ENCODE measurements around the gene DEPDC5.

The DEPDC5 gene

DNA sequence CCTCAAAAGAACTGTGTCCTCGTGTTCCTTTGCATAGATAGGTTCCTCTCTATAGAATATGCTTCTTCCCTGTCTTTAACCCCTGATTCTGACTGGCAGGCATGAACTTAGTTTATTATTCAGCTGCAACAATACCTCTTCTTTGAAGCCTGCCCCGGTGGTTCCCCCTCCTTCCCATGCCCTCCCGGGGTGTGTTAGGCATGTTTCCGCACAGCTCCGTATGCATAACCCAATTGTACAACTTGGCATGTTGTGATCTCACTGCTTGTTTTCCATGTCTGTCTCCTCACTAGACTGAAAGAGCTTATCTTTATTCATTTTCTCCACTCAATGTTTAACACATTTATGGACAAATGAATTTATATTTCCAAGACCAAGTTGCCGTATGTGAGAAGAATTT is 72.6 kb downstream of the DEPDC5 start:
- H3K27me3 ChIP-seq (ENCODE audit: control insufficient read depth, insufficient read depth, low read length), result no peaks in the 10 kb centered on the region
- H3K36me3 ChIP-seq (ENCODE audit: control insufficient read depth, insufficient read depth, low read length), result no peaks in the 10 kb centered on the region
- no peak overlapping the region for H3K4me3 ChIP-seq (ENCODE audit: low read depth, low read length)
- H3K27ac ChIP-seq, result no peak overlapping the region
- TF ChIP-seq, protein P1, sequence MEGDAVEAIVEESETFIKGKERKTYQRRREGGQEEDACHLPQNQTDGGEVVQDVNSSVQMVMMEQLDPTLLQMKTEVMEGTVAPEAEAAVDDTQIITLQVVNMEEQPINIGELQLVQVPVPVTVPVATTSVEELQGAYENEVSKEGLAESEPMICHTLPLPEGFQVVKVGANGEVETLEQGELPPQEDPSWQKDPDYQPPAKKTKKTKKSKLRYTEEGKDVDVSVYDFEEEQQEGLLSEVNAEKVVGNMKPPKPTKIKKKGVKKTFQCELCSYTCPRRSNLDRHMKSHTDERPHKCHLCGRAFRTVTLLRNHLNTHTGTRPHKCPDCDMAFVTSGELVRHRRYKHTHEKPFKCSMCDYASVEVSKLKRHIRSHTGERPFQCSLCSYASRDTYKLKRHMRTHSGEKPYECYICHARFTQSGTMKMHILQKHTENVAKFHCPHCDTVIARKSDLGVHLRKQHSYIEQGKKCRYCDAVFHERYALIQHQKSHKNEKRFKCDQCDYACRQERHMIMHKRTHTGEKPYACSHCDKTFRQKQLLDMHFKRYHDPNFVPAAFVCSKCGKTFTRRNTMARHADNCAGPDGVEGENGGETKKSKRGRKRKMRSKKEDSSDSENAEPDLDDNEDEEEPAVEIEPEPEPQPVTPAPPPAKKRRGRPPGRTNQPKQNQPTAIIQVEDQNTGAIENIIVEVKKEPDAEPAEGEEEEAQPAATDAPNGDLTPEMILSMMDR (IDR thresholded peaks at IDR 0.05), result no peak
- no peak overlapping the region for H3K9ac ChIP-seq
- H3K4me1 ChIP-seq, result no peaks in the 10 kb centered on the region
- H3K9me3 ChIP-seq (ENCODE audit: control insufficient read depth, low read length), result no peaks in the 10 kb centered on the region
- no peak overlapping the region for H3K4me2 ChIP-seq (ENCODE audit: low read length)
- H2AFZ ChIP-seq, result no peak overlapping the region
- no peaks in the 10 kb centered on the region for H3K79me2 ChIP-seq

DNA sequence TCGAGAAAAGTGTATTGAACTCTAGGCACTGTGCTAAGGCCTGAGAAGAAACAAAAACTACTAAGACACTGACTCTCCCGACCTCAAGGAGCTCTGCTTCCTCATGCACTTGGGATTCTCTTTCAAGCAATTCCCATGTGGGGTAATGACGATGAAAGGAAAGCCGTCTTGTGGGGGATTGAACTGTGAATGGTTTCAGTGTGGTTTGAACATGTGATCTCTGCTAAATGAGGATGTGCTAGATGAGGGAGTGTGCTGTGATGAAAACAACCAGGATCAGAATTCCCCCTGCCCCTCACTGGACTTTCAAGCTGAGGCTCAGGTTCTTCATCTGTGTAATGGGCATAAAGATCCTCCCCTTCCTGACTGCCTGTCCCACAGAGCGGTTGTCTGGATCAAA is 74.9 kb downstream of the DEPDC5 start:
- TF ChIP-seq, protein P1 (IDR thresholded peaks at IDR 0.05), result no peak
- Histone ChIP-seq H3K4me2 (ENCODE audit: low read length) (no peak overlapping the region), H3K36me3 (ENCODE audit: control insufficient read depth, insufficient read depth, low read length) (no peaks in the 10 kb centered on the region)

DNA sequence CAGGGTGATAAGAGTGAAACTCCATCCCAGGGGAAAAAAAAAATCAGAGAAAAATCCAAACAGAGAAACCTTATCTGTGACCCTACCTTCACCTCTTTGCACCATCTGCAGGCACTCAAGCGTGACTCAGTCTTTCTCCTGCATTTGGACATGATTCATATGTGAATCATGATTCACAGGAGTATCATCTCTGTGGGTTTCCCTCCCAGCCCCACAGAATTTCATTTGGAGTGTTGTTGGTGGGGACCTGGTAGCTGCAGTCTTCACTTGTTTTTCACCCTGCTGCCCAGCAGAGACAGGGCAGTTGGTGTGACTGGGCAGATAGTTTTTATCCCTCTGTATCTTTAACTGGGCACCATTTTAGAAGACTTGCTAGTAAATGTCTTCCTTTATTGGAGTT is 75.7 kb downstream of the DEPDC5 start:
- Histone ChIP-seq H3K9me3 (ENCODE audit: control insufficient read depth, low read length) (no peaks in the 10 kb centered on the region), H3K4me2 (ENCODE audit: low read length) (no peak overlapping the region), H3K4me3 (ENCODE audit: low read depth, low read length) (no peak overlapping the region), H3K9ac (no peak overlapping the region), H3K27me3 (ENCODE audit: control insufficient read depth, insufficient read depth, low read length) (no peaks in the 10 kb centered on the region), H2AFZ (no peak overlapping the region), H3K27ac (no peak overlapping the region), H3K36me3 (ENCODE audit: control insufficient read depth, insufficient read depth, low read length) (no peaks in the 10 kb centered on the region), H3K79me2 (no peaks in the 10 kb centered on the region), H3K4me1 (no peaks in the 10 kb centered on the region)
- TF ChIP-seq, protein P1 (IDR thresholded peaks at IDR 0.05), result no peak

More for the DNA sequence above, 74.9 kb downstream of the DEPDC5 start:
- H3K4me1 ChIP-seq, result no peaks in the 10 kb centered on the region
- H3K79me2 ChIP-seq, result no peaks in the 10 kb centered on the region
- no peak overlapping the region for H3K27ac ChIP-seq
- no peak overlapping the region for H2AFZ ChIP-seq
- H3K4me3 ChIP-seq (ENCODE audit: low read depth, low read length), result no peak overlapping the region
- H3K9me3 ChIP-seq (ENCODE audit: control insufficient read depth, low read length), result no peaks in the 10 kb centered on the region
- no peaks in the 10 kb centered on the region for H3K27me3 ChIP-seq (ENCODE audit: control insufficient read depth, insufficient read depth, low read length)
- H3K9ac ChIP-seq, result no peak overlapping the region

DNA sequence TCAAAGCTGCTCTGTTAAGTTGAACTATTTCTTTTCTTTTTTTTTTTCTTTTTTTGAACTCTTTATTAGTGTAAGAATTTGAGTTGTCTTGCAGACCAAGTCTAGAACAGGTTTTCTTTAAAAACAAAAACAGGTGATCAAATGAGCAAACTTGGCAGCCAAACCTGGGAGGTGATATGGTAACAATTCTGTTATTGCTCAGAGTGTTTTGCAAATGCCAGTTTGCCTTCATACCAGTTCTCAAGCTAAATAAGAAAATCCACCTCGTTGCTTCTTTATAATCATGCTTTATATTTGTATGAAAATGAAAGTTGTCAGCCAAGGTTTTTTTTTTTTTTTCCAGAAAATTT is 76.9 kb downstream of the DEPDC5 start:
- Histone ChIP-seq H3K79me2 (no peaks in the 10 kb centered on the region), H3K27ac (no peak overlapping the region), H3K27me3 (ENCODE audit: control insufficient read depth, insufficient read depth, low read length) (no peaks in the 10 kb centered on the region), H3K4me2 (ENCODE audit: low read length) (no peak overlapping the region), H2AFZ (no peak overlapping the region), H3K4me1 (no peaks in the 10 kb centered on the region), H3K36me3 (ENCODE audit: control insufficient read depth, insufficient read depth, low read length) (no peaks in the 10 kb centered on the region), H3K9me3 (ENCODE audit: control insufficient read depth, low read length) (no peaks in the 10 kb centered on the region), H3K4me3 (ENCODE audit: low read depth, low read length) (no peak overlapping the region), H3K9ac (no peak overlapping the region)
- TF ChIP-seq, protein P1 (IDR thresholded peaks at IDR 0.05), result no peak

DNA sequence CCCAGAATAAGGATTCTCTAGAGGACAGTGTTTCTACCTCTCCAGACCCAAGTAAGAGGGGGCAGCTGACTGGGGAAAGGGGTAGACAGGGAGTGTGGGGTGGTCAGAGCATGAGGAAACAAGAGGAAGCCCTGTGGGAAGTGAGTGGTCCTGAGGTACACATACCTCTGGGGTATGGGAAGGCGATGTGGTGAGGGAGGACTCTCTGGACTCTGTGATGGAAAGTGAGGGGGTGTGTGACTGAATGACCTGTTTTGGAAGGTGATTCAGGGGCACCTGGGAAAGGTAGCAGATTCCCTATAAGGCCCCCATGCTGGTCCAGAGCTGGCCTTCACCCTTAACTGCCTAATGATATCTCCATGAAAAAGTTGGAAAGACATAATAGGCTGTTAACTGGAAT is 80.1 kb downstream of the DEPDC5 start:
- TF ChIP-seq, protein P1 (IDR thresholded peaks at IDR 0.05), result no peak
- Histone ChIP-seq H3K9ac (no peak overlapping the region), H3K4me3 (ENCODE audit: low read depth, low read length) (no peak overlapping the region), H3K27ac (no peak overlapping the region), H2AFZ (no peak overlapping the region), H3K27me3 (ENCODE audit: control insufficient read depth, insufficient read depth, low read length) (no peaks in the 10 kb centered on the region), H3K4me2 (ENCODE audit: low read length) (no peak overlapping the region), H3K9me3 (ENCODE audit: control insufficient read depth, low read length) (no peaks in the 10 kb centered on the region), H3K4me1 (no peaks in the 10 kb centered on the region), H3K36me3 (ENCODE audit: control insufficient read depth, insufficient read depth, low read length) (no peaks in the 10 kb centered on the region), H3K79me2 (no peaks in the 10 kb centered on the region)

Data from parathyroid adenoma (tissue), 2 donors.